ENCODE data around the gene TCIRG1.

The TCIRG1 gene

GRCh38 chr11:68051191-68052136 lies 12.6 kb downstream of the TCIRG1 start:
- DNase-seq (ENCODE audit: low read depth): no peak

- no peak for DNase-seq (ENCODE audit: low read depth)
Measured at GRCh38 chr11:68052137-68052873, 13.5 kb downstream of the TCIRG1 start.

GRCh38 chr11:68053117-68053516 lies 14.3 kb downstream of the TCIRG1 start:
- no peak for DNase-seq (ENCODE audit: low read depth)

- no peak for DNase-seq (ENCODE audit: low read depth)
Measured at GRCh38 chr11:68053981-68054812, 15.4 kb downstream of the TCIRG1 start.

- no peak for DNase-seq (ENCODE audit: low read depth)
Measured at GRCh38 chr11:68056317-68057285, 17.8 kb downstream of the TCIRG1 start.

- DNase-seq (ENCODE audit: low read depth): no peak
Measured at GRCh38 chr11:68057807-68058206, 19.0 kb downstream of the TCIRG1 start.

- no peak for DNase-seq (ENCODE audit: low read depth)
Measured at GRCh38 chr11:68061508-68061907, 22.7 kb downstream of the TCIRG1 start.

- DNase-seq (ENCODE audit: low read depth): no peak
Measured at GRCh38 chr11:68064926-68065325, 26.1 kb downstream of the TCIRG1 start.

- no peak for DNase-seq (ENCODE audit: low read depth)
Measured at GRCh38 chr11:68065841-68066240, 27.0 kb downstream of the TCIRG1 start.

- DNase-seq (ENCODE audit: low read depth): no peak
Measured at GRCh38 chr11:68066742-68067141, 27.9 kb downstream of the TCIRG1 start.

GRCh38 chr11:68067991-68068390 lies 29.2 kb downstream of the TCIRG1 start:
- DNase-seq (ENCODE audit: low read depth): no peak

GRCh38 chr11:68071281-68072048 lies 32.6 kb downstream of the TCIRG1 start:
- no peak for DNase-seq (ENCODE audit: low read depth)

- DNase-seq (ENCODE audit: low read depth): no peak
Measured at GRCh38 chr11:68074584-68075352, 35.9 kb downstream of the TCIRG1 start.

- no peak for DNase-seq (ENCODE audit: low read depth)
Measured at GRCh38 chr11:68076371-68077042, 37.7 kb downstream of the TCIRG1 start.

- DNase-seq (ENCODE audit: low read depth): no peak
Measured at GRCh38 chr11:68077617-68078582, 39.1 kb downstream of the TCIRG1 start.

- DNase-seq (ENCODE audit: low read depth): no peak
Measured at GRCh38 chr11:68080860-68081259, 42.0 kb downstream of the TCIRG1 start.

- DNase-seq (ENCODE audit: low read depth): no peak
Measured at GRCh38 chr11:68081691-68082090, 42.9 kb downstream of the TCIRG1 start.

GRCh38 chr11:68082481-68082880 lies 43.7 kb downstream of the TCIRG1 start:
- no peak for DNase-seq (ENCODE audit: low read depth)

All from activated T-cell treated with anti-CD3 and anti-CD28 coated beads for 48 hours (primary cell).